Ovary (tissue), 3 donors: ENCODE results near the gene FAM217B.

ENCODE experiments used
- CTCF ChIP-seq, 3 donors: fragments of 450-650 bp in 2 of 3; fragments of 200-600 bp in 1 of 3; IDR thresholded peaks; one replicate each; pipeline versions ENCODE4 v1.5.1 to v1.8.0; 2016 to 2022; ENCODE audit warnings: antibody characterized with exemption in 3 of 3, mild to moderate bottlenecking in 1 of 3
- EP300 ChIP-seq: sonication (generic); formaldehyde crosslinking; IDR thresholded peaks from one replicate; pipeline ENCODE4 v1.6.1; 2017; ENCODE audit warnings: antibody characterized with exemption
- donor health status: DM: no; HTN: no; CAD: no.

- no peak for TF ChIP-seq CTCF (IDR thresholded peaks at IDR 0.05)
- TF ChIP-seq EP300: no peak
These were observed 48.0 kb downstream of the FAM217B start for GRCh38 chr20:59988141-59988540.
